ENCODE data around the gene KHDC3L. TPM values are rescaled to one million over a fixed set of nuclear protein-coding genes. Genes with fewer than 3 reads are reported as not detected.

Gene KHDC3L
- total and polyA plus RNA-seq, 8 donors = 0.13 to 0.23 (median 0.18) TPM; not detected in 5

DNA sequence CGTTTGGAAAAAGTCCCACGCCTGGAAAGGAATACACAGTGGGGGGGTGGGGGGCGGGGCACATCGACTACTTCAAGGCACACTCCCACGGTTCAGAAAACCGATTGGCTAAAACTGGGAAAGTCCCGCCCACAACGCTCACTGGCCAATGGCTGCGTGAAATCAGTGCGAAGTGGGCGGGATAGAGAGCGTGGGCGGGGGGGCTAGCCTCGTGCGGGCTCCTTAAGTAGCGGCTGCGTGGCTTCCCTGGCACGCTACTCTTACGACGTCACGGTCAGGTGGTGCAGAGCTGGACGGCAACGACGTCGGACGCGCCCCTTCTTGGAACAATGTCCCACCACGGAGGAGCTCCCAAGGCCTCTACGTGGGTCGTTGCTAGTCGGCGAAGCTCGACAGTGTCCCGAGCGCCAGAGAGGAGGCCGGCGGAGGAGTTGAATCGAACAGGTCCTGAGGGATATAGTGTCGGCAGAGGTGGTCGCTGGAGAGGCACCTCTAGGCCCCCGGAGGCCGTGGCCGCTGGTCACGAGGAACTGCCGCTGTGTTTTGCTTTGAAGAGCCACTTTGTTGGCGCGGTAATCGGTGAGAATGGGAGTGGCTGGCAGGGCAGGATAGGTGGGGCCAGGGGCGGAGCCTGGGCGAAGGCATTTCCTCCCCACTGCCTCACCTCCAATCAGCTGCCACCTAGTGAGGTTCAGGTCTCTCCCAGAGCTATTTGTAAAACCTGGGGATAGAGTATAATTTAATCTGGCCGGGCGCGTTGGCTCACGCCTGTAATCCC is 32.3 kb downstream of the KHDC3L start, which contains the start of gene DDX43:
Gene DDX43 (plus strand): TSS at position 252 of the 778 bp plus-strand sequence. CDS start 78 bp downstream, at position 330.
- H3K27ac ChIP-seq = peak within 1 kb of the TSS in 1 of 2 donors; percentile 53
- H3K4me3 ChIP-seq = peak within 1 kb of the TSS in 1 of 2 donors; percentile 29
- ATAC-seq = peak; percentile 90
- H3K36me3 ChIP-seq = no peaks in the 10 kb centered on the region
- H3K9me3 ChIP-seq = no peaks in the 10 kb centered on the region
- H3K27me3 ChIP-seq = no peaks in the 10 kb centered on the region
- peak in 3 of 4 donors; percentile 45 to 83 (median 59) for DNase-seq
- TF ChIP-seq, protein P1, sequence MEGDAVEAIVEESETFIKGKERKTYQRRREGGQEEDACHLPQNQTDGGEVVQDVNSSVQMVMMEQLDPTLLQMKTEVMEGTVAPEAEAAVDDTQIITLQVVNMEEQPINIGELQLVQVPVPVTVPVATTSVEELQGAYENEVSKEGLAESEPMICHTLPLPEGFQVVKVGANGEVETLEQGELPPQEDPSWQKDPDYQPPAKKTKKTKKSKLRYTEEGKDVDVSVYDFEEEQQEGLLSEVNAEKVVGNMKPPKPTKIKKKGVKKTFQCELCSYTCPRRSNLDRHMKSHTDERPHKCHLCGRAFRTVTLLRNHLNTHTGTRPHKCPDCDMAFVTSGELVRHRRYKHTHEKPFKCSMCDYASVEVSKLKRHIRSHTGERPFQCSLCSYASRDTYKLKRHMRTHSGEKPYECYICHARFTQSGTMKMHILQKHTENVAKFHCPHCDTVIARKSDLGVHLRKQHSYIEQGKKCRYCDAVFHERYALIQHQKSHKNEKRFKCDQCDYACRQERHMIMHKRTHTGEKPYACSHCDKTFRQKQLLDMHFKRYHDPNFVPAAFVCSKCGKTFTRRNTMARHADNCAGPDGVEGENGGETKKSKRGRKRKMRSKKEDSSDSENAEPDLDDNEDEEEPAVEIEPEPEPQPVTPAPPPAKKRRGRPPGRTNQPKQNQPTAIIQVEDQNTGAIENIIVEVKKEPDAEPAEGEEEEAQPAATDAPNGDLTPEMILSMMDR (IDR thresholded peaks at IDR 0.05) = no peak
- no peaks in the 10 kb centered on the region for H3K4me1 ChIP-seq
- intact Hi-C loops (cut with DNase I) = no loop called here

DNA sequence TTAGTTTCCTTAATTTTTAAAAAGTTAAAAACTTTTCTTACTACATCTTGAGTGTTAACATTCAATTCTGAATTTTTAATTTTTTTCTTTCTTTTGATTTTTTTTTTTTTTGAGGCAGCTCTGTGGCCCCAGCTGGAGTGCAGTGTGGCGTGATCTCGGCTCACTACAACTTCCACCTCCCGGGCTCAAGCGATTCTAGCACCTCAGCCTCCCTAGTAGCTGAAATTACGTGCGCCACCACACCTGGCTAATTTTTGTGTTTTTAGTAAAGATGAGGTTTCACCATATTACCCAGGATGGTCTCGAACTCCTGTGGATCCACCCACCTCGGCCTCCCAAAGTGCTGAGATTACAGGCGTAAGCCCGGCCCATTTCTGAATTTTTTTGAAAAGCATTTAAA is 33.4 kb downstream of the KHDC3L start:
- intact Hi-C loops (cut with DNase I) = no loop called here
- Histone ChIP-seq H3K27ac (no peak overlapping the region), H3K27me3 (no peaks in the 10 kb centered on the region), H3K4me1 (no peaks in the 10 kb centered on the region), H3K36me3 (no peaks in the 10 kb centered on the region), H3K9me3 (no peaks in the 10 kb centered on the region), H3K4me3 (no peak overlapping the region)
- DNase-seq (no peak), ATAC-seq (no peak)
- TF ChIP-seq, protein P1 (IDR thresholded peaks at IDR 0.05) = no peak

DNA sequence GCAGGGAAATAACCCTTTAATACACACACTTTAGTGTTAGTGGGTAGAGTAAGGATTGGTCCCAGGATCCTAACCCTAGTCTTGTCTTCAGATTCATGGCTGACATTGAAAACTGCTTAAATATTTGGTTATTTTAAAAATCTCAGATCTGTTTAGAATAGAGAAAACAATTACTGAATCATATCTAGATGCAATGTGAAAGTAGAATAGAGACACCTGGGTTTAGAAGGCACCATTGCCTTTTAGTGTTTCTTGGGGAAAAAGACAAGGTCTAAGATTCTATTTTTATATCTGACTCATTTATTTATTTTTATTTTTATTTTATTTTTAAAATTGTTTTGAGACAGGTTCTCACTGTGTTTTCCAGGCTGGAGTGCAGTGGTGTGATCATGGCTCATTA is 38.2 kb downstream of the KHDC3L start:
- no peak overlapping the region for H3K4me3 ChIP-seq
- TF ChIP-seq, protein P1 (IDR thresholded peaks at IDR 0.05) = no peak
- intact Hi-C loops (cut with DNase I) = no loop called here
- ATAC-seq (no peak), DNase-seq (no peak)
- H3K27me3 ChIP-seq = no peaks in the 10 kb centered on the region
- no peaks in the 10 kb centered on the region for H3K9me3 ChIP-seq
- H3K4me1 ChIP-seq = no peaks in the 10 kb centered on the region
- H3K27ac ChIP-seq = no peak overlapping the region
- no peaks in the 10 kb centered on the region for H3K36me3 ChIP-seq

DNA sequence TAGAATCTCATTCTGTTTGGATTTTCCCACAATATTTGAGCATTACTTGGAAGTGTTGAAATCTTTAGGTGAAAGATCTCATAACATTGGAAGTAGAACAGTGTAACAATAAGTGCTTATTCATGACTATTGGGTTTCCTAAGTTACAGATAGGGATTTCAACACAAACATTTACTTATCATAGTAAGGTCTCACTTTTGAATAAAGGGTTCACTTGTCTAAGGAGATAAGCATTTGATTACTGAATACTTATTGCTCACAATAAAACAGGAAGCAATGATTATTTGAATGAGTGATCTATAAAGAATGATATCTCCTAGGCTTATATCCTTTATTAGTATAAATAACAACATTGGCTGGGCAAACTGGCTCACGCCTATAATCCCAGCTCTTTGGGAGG is 46.9 kb downstream of the KHDC3L start:
- intact Hi-C loops (cut with DNase I) = no loop called here
- no peaks in the 10 kb centered on the region for H3K4me1 ChIP-seq
- ATAC-seq = no peak
- H3K36me3 ChIP-seq = peaks cover 0 to 1% of the 10 kb centered on the region in 2 donors
- TF ChIP-seq, protein P1 (IDR thresholded peaks at IDR 0.05) = no peak
- no peak overlapping the region for H3K27ac ChIP-seq
- no peak for DNase-seq
- no peaks in the 10 kb centered on the region for H3K27me3 ChIP-seq
- H3K9me3 ChIP-seq = no peaks in the 10 kb centered on the region
- H3K4me3 ChIP-seq = no peak overlapping the region

DNA sequence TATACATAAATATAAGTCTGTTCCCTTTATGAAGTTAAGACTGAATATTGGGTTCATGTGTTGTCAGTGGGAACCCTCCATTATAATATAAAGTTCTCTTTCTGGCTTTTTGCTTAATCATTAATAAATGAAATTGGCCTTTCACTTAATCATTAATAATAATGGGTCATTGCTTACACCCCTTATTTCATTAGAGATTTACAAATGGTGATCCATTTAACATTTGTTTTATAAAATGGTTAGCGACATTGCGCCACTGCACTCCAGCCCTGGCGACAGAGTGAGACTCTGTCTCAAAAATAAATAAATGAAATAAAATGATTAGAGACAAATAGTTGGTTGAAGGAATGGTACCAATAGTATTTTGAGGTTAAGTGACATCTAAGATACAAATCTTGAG is 50.6 kb downstream of the KHDC3L start:
- Histone ChIP-seq H3K27me3 (no peaks in the 10 kb centered on the region), H3K9me3 (no peaks in the 10 kb centered on the region), H3K4me1 (no peaks in the 10 kb centered on the region), H3K4me3 (no peak overlapping the region), H3K27ac (no peak overlapping the region), H3K36me3 (peaks cover 0 to 22% of the 10 kb centered on the region in 2 donors)
- TF ChIP-seq, protein P1 (IDR thresholded peaks at IDR 0.05) = no peak
- ATAC-seq (no peak), DNase-seq (no peak)
- intact Hi-C loops (cut with DNase I) = no loop called here

Other genes with a start within 250 kb of the KHDC3L start
- gene KHDC1L, start 137.2 kb upstream of the KHDC3L start, total RNA-seq = not detected
- gene KHDC1L, start 137.2 kb upstream of the KHDC3L start, polyA plus RNA-seq (ENCODE audit: insufficient read length in 6 of 6) = 1 to 10 TPM in 2 of 6 donors, under 1 TPM in 4; 0.24 to 1.2 (median 0.88) TPM
- 1 to 10 TPM; 1.9 to 2.4 TPM for gene KHDC1, start 99.5 kb upstream of the KHDC3L start, total RNA-seq
- gene KHDC1, start 99.5 kb upstream of the KHDC3L start, polyA plus RNA-seq (ENCODE audit: insufficient read length in 6 of 6) = 10 to 100 TPM; 11.7 to 13.5 (median 12.4) TPM
- gene DPPA5, start 8.4 kb upstream of the KHDC3L start, total RNA-seq = not detected
- not detected for gene DPPA5, start 8.4 kb upstream of the KHDC3L start, polyA plus RNA-seq (ENCODE audit: insufficient read length in 6 of 6)
- gene OOEP, start 7.2 kb downstream of the KHDC3L start, total RNA-seq = under 1 TPM; 0.38 to 0.71 TPM
- gene OOEP, start 7.2 kb downstream of the KHDC3L start, polyA plus RNA-seq (ENCODE audit: insufficient read length in 6 of 6) = under 1 TPM in 4 of 6 donors, not detected in 2; 0.21 to 0.35 (median 0.24) TPM
- 1 to 10 TPM; 1.2 to 1.5 TPM for gene DDX43, start 32.2 kb downstream of the KHDC3L start, total RNA-seq
- gene DDX43, start 32.2 kb downstream of the KHDC3L start, polyA plus RNA-seq (ENCODE audit: insufficient read length in 6 of 6) = 1 to 10 TPM in 4 of 6 donors, under 1 TPM in 2; 0.27 to 1.5 (median 1.1) TPM
- 10 to 100 TPM in 1 of 2 donors, 1 to 10 TPM in 1; 6.5 to 11.8 TPM for gene CGAS, start 89.6 kb downstream of the KHDC3L start, total RNA-seq
- gene CGAS, start 89.6 kb downstream of the KHDC3L start, polyA plus RNA-seq (ENCODE audit: insufficient read length in 6 of 6) = 1 to 10 TPM; 6.0 to 8.4 (median 6.9) TPM
- gene MTO1, start 99.1 kb downstream of the KHDC3L start, total RNA-seq = 10 to 100 TPM; 18.9 to 27.3 TPM
- gene MTO1, start 99.1 kb downstream of the KHDC3L start, polyA plus RNA-seq (ENCODE audit: insufficient read length in 6 of 6) = 10 to 100 TPM; 30.0 to 40.7 (median 34.4) TPM
- gene EEF1A1, start 158.4 kb downstream of the KHDC3L start, total RNA-seq = 1,000 to 10,000 TPM; 7,825 to 9,246 TPM
- gene EEF1A1, start 158.4 kb downstream of the KHDC3L start, polyA plus RNA-seq (ENCODE audit: insufficient read length in 6 of 6) = over 10,000 TPM; 23,165 to 26,911 (median 24,722) TPM

All from left lung (tissue), 10 donors.